Spleen (tissue), 7 donors: Measurements from ENCODE around the gene TMEM125.

Source experiments
- CTCF ChIP-seq, 11 experiments: fragments of 200-600 bp in 7 of 11; fragments of 450-650 bp in 4 of 11; sonication (generic) in 4 of 11; IDR thresholded peaks in 8 of 11; conservative IDR thresholded peaks in 3 of 11; 1 replicate in 7 of 11; 2 replicates in 4 of 11; pipeline versions ENCODE4 v1.4.0 to v1.8.0; 2016 to 2021; ENCODE audit warnings: antibody characterized with exemption in 11 of 11, inconsistent platforms in 4 of 11, mild to moderate bottlenecking in 1 of 11
- POLR2A ChIP-seq, 3 donors: fragments of 450-650 bp; IDR thresholded peaks; one replicate each; pipeline ENCODE4 v1.5.1; 2017; ENCODE audit warnings: antibody characterized with exemption in 3 of 3, mild to moderate bottlenecking in 1 of 3
- donor health status: DM: no; HTN: no; CAD: no; lungs with moderate emphysema.
- donor health status: DM: no; HTN: no; CAD: no.
- donor health status: DM: no; HTN: no; CAD: no.

GRCh38 chr1:43220905-43221778 is 48.6 kb upstream of the TMEM125 start:
- TF ChIP-seq CTCF (IDR thresholded peaks at IDR 0.05 in 8 of 11, conservative IDR thresholded peaks at IDR 0.05 in 3 of 11) (no peak), POLR2A (IDR thresholded peaks at IDR 0.05) (no peak)
